GM19438 (cell line): ENCODE measurements around the gene SEPHS2.
"Not testable (repeated sequence)": the region's sequence is repeated elsewhere in the genome, so short reads cannot be mapped to it uniquely, and the experiment has no call there.

Experiments used
- ATAC-seq: cut with Tn5 transposase; IDR thresholded peaks from one replicate; pipeline ENCODE4 v1.9.1; 2021; ENCODE audit warnings: low read depth; ENCODE audit not compliant: unreplicated experiment

Gene SEPHS2

GRCh38 chr16:30445408-30446202 is at the start of gene SEPHS2:
Gene SEPHS2 (minus strand): TSS chr16:30445874. CDS start chr16:30445727, 147 bp downstream.
- peak; percentile 81 for ATAC-seq

GRCh38 chr16:30494709-30495108 is 49.0 kb upstream of the SEPHS2 start:
- ATAC-seq = no peak

GRCh38 chr16:30493941-30494488 is 48.3 kb upstream of the SEPHS2 start:
- ATAC-seq = no peak

GRCh38 chr16:30491744-30492308 is 46.2 kb upstream of the SEPHS2 start:
- ATAC-seq = no peak

- ATAC-seq = no peak
Measured at GRCh38 chr16:30491229-30491628, 45.6 kb upstream of the SEPHS2 start.

- no peak for ATAC-seq
Measured at GRCh38 chr16:30490210-30490609, 44.5 kb upstream of the SEPHS2 start.

GRCh38 chr16:30488764-30489605 is 43.3 kb upstream of the SEPHS2 start:
- no peak for ATAC-seq

GRCh38 chr16:30485818-30486436 is 40.3 kb upstream of the SEPHS2 start:
- no peak for ATAC-seq

GRCh38 chr16:30484887-30485286 is 39.2 kb upstream of the SEPHS2 start:
- ATAC-seq = no peak

GRCh38 chr16:30482366-30482765 is 36.7 kb upstream of the SEPHS2 start:
- ATAC-seq = no peak

- no peak for ATAC-seq
Measured at GRCh38 chr16:30481381-30481780, 35.7 kb upstream of the SEPHS2 start.

GRCh38 chr16:30478766-30479478 is 33.2 kb upstream of the SEPHS2 start:
- ATAC-seq = no peak

GRCh38 chr16:30477773-30478172 is 32.1 kb upstream of the SEPHS2 start:
- not testable (repeated sequence) for ATAC-seq

- no peak for ATAC-seq
Measured at GRCh38 chr16:30476991-30477390, 31.3 kb upstream of the SEPHS2 start.

GRCh38 chr16:30474684-30475083 is 29.0 kb upstream of the SEPHS2 start:
- no peak for ATAC-seq

- ATAC-seq = no peak
Measured at GRCh38 chr16:30474074-30474452, 28.4 kb upstream of the SEPHS2 start.

GRCh38 chr16:30473231-30474073 is 27.8 kb upstream of the SEPHS2 start:
- no peak for ATAC-seq

- ATAC-seq = no peak
Measured at GRCh38 chr16:30472328-30472942, 26.8 kb upstream of the SEPHS2 start, which contains the start of gene ITGAL. Gene ITGAL (plus strand): TSS chr16:30472742. CDS start chr16:30472838, 96 bp downstream.

- no peak for ATAC-seq
Measured at GRCh38 chr16:30470632-30470995, 24.9 kb upstream of the SEPHS2 start.
